H1 (cell line): Measurements from ENCODE around the gene TP73. TPM values are rescaled to one million over a fixed set of nuclear protein-coding genes. Genes with fewer than 3 reads are reported as not detected.

Experiments
- CHD1 ChIP-seq: IDR thresholded peaks from 2 replicates; pipeline ENCODE4 v1.6.1; 2012; ENCODE audit warnings: low read depth, low read length, improper control_type of control experiment
- EP300 ChIP-seq, 2 experiments: IDR thresholded peaks; 1 replicate in 1 of 2; 2 replicates in 1 of 2; pipeline ENCODE4 v1.6.1; 2011 to 2012; ENCODE audit warnings: low read depth in 2 of 2, low read length in 2 of 2, mild to moderate bottlenecking in 2 of 2, borderline replicate concordance in 1 of 2, inconsistent platforms in 1 of 2, moderate library complexity in 1 of 2
- FOSL1 ChIP-seq: IDR thresholded peaks from 2 replicates; pipeline ENCODE4 v1.6.1; 2011; ENCODE audit warnings: mild to moderate bottlenecking, low read depth, low read length, moderate library complexity; ENCODE audit not compliant: insufficient read depth
- RAD21 ChIP-seq, 2 experiments: IDR thresholded peaks in 1 of 2; conservative IDR thresholded peaks in 1 of 2; 2 replicates each; pipeline ENCODE4 v1.6.1; 2011; ENCODE audit warnings: low read depth in 2 of 2, low read length in 2 of 2, improper control_type of control experiment in 1 of 2, inconsistent platforms in 1 of 2, mild to moderate bottlenecking in 1 of 2, moderate library complexity in 1 of 2
- SRF ChIP-seq: IDR thresholded peaks from 2 replicates; pipeline ENCODE4 v1.6.1; 2011; ENCODE audit warnings: mild to moderate bottlenecking, low read depth, low read length, moderate library complexity
- SUZ12 ChIP-seq: fragments of 200-600 bp; sonication (generic); IDR thresholded peaks from 2 replicates; pipeline ENCODE4 v1.6.1; 2012; ENCODE audit warnings: mild to moderate bottlenecking, inconsistent platforms, low read length, moderate library complexity, mixed read lengths
- TAF7 ChIP-seq: optimal IDR thresholded peaks from 2 replicates; pipeline ENCODE3; 2011; ENCODE audit warnings: low read depth, mild to moderate bottlenecking, inconsistent platforms, low read length, moderate library complexity, borderline replicate concordance
- YY1 ChIP-seq: IDR thresholded peaks from 2 replicates; pipeline ENCODE4 v1.6.1; 2011; ENCODE audit warnings: low read depth, mild to moderate bottlenecking, low read length
- polyA plus RNA-seq, 7 experiments: library from polyadenylated mRNA; depleted of rRNA in 3 of 7; stranded (reverse) in 5 of 7; unstranded in 2 of 7; fragments of >200 nt in 5 of 7; fragments of 200-250 nt in 2 of 7; gene quantifications; 1 replicate in 5 of 7; 2 replicates in 1 of 7; 4 replicates in 1 of 7; pipeline versions ENCODE4 v1.2.1 to v1.2.3, GENCODE V29; 2011 to 2013; ENCODE audit warnings: missing spikeins in 2 of 7, mixed read lengths in 2 of 7
- total RNA-seq: library from RNA; stranded (reverse); fragmentation: NEBNext Ultra II Directional; extraction: Animal tissue kit (Norgen Biotek cat#: 25700); gene quantifications from 2 replicates; pipeline ENCODE4 v1.2.1, GENCODE V29; 2021
- TF ChIP-seq, protein P1 (sequence below): IDR thresholded peaks from 2 replicates; pipeline ENCODE4 v1.6.1; 2011; ENCODE audit warnings: low read depth, mild to moderate bottlenecking, low read length; ENCODE audit not compliant: insufficient read depth
- TF ChIP-seq, protein P2 (sequence below): IDR thresholded peaks from 2 replicates; pipeline ENCODE4 v1.6.1; 2012; ENCODE audit warnings: inconsistent platforms

TP73 gene
- total and polyA plus RNA-seq, 2 of the 8 experiments (the other 6 are each of a cell fraction or from before 2014, with no cell fraction given) = 2.6 to 3.1 TPM

DNA sequence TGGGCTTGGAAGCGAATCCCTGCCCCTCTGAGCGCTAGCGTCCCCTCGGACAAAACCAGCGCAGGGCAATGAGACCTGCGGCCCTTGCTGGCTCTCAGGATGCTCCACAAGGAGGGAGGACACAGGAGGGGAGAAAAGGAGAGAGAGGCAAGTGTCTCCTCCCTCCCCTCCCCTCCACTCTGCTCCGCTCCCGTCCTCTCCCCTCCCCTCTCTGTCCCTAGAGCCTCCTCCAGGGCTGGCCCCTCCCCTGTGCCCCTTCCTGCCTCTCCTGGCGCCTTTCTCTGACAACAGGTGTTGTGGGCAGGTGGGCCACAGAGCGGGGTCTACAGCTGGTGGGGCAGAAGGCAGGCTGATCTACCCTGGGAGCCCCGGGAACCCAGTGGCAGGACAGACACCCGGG, 35.2 kb downstream of the TP73 start (continued):
- TF ChIP-seq EP300 (IDR thresholded peaks at IDR 0.05; ENCODE audit: borderline replicate concordance in 1 of 2, low read depth in 2 of 2, low read length in 2 of 2) (no peak), RAD21 (IDR thresholded peaks at IDR 0.05 in 1 of 2, conservative IDR thresholded peaks at IDR 0.05 in 1 of 2; ENCODE audit: low read depth in 2 of 2, low read length in 2 of 2) (no peak), YY1 (no peak), FOSL1 (no peak), SUZ12 (no peak), SRF (no peak), CHD1 (no peak), TAF7 (no peak)
- TF ChIP-seq, protein P1, sequence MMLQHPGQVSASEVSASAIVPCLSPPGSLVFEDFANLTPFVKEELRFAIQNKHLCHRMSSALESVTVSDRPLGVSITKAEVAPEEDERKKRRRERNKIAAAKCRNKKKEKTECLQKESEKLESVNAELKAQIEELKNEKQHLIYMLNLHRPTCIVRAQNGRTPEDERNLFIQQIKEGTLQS = no peak
- TF ChIP-seq, protein P2, sequence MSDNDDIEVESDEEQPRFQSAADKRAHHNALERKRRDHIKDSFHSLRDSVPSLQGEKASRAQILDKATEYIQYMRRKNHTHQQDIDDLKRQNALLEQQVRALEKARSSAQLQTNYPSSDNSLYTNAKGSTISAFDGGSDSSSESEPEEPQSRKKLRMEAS = no peak
